ENCODE results near the gene KCNIP3. TPM values are rescaled to one million over a fixed set of nuclear protein-coding genes. Genes with fewer than 3 reads are reported as not detected.

Gene KCNIP3
- total RNA-seq, 2 experiments from 2014 or later = 0.52 TPM; not detected in 1

DNA sequence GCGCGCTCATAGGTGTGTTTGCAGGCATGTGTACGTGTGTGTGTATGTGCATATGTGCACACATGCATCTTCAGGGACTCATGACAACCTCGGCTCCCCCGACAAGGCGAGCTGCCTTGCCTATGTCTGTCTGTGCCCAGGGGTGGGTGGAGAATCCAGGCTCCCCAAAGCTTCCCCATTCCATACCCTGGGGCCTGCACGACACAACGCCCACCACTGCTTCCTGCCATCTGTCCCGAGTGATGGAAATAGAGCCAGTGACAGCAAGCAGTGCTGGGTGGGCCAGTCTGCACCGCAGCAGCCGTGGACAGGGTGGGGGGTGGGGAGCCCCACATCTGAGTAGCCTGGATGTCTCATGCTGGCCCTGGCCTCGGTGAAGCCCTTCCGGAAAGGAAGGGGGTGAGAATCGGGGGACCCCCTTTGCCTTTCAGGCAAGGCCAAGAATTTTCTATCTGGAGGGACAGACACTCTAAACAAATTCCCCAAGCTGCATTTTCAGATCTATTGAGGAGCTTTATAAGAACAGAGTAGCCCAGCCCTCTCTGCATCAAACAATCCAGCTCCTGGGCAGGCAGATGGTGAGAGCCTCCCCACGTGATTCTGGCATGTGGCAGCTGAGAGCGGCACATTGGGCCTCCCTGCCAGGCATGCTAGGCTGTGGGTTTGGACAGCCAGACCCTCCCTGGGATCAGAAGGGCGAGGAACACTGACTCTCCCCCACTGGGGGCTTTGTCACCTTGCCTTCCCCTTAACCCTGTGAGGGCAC, 4.9 kb downstream of the KCNIP3 start:
- H3K9me3 Mint-ChIP-seq = no peaks in the 10 kb centered on the region
- no peak for ATAC-seq (ENCODE audit: poor library complexity)
- no peaks in the 10 kb centered on the region for H3K36me3 Mint-ChIP-seq (ENCODE audit: low read depth)
- POLR2A ChIA-PET = no interaction called here
- H3K9me3 ChIP-seq (ENCODE audit: control insufficient read depth in 1 of 2, insufficient read depth in 1 of 2, low read length in 2 of 2) = no peaks in the 10 kb centered on the region
- no peak overlapping the region for H3K4me3 Mint-ChIP-seq
- no peaks in the 10 kb centered on the region for H3K27me3 Mint-ChIP-seq
- TF ChIP-seq, protein P1, sequence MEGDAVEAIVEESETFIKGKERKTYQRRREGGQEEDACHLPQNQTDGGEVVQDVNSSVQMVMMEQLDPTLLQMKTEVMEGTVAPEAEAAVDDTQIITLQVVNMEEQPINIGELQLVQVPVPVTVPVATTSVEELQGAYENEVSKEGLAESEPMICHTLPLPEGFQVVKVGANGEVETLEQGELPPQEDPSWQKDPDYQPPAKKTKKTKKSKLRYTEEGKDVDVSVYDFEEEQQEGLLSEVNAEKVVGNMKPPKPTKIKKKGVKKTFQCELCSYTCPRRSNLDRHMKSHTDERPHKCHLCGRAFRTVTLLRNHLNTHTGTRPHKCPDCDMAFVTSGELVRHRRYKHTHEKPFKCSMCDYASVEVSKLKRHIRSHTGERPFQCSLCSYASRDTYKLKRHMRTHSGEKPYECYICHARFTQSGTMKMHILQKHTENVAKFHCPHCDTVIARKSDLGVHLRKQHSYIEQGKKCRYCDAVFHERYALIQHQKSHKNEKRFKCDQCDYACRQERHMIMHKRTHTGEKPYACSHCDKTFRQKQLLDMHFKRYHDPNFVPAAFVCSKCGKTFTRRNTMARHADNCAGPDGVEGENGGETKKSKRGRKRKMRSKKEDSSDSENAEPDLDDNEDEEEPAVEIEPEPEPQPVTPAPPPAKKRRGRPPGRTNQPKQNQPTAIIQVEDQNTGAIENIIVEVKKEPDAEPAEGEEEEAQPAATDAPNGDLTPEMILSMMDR (IDR thresholded peaks at IDR 0.05) = no peak
- H3K4me1 Mint-ChIP-seq (ENCODE audit: low read depth) = no peaks in the 10 kb centered on the region
- H3K36me3 ChIP-seq (ENCODE audit: insufficient read depth, low read length) = no peaks in the 10 kb centered on the region
- intact Hi-C loops (cut with DNase I, micrococcal nuclease) = no loop called here
- H3K27me3 ChIP-seq (ENCODE audit: control insufficient read depth in 1 of 2, insufficient read depth in 2 of 2, low read length in 2 of 2) = no peaks in the 10 kb centered on the region
- no peak overlapping the region for H3K27ac ChIP-seq (ENCODE audit: low read depth in 1 of 2, low read length in 2 of 2)
- no peaks in the 10 kb centered on the region for H3K4me1 ChIP-seq (ENCODE audit: insufficient read depth, low read length)
- no peak overlapping the region for H3K4me3 ChIP-seq (ENCODE audit: low read length)
- H3K27ac Mint-ChIP-seq = no peak overlapping the region
- CTCF ChIA-PET = no interaction called here
- no peak for DNase-seq

DNA sequence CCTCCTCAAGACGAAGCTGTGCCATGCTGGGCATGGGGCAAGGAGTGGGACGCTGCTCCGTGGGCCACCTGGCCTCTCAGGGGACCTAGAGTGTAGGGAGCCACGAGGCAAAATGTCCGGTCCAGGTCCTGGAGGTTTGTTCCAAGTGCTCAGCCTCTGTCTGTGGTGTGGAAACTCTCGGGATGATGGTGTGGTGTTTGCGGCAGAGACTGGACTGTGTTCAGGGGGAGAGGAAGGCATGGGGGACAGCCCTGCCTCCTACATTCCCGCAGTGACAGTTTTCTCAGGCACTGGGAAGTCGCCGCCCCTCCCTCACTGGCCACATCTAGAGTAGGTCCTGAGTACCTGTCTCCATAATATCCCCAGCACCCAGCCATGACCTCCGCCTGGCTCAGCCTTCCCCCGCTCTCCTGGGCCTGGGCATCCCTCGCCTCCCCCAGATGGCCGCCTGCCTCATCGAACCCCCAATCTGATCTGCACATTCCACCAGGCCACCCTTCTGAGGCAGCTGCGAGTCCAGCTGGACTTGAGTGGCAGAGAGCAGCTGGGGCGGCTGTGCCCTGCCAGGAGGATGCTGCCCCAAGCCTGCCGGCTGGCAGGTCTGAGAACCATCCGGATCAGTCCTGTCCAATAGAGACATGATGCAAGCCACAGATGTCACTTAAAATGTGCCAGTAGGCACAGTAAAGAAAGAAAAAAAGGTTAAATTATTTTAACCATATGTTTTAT, 6.2 kb downstream of the KCNIP3 start:
- TF ChIP-seq, protein P1 (IDR thresholded peaks at IDR 0.05) = no peak
- no peak overlapping the region for H3K27ac Mint-ChIP-seq
- CTCF ChIA-PET = no interaction called here
- intact Hi-C loops (cut with DNase I, micrococcal nuclease) = no loop called here
- no peaks in the 10 kb centered on the region for H3K27me3 ChIP-seq (ENCODE audit: control insufficient read depth in 1 of 2, insufficient read depth in 2 of 2, low read length in 2 of 2)
- H3K4me1 ChIP-seq (ENCODE audit: insufficient read depth, low read length) = no peaks in the 10 kb centered on the region
- H3K9me3 Mint-ChIP-seq = no peaks in the 10 kb centered on the region
- H3K4me1 Mint-ChIP-seq (ENCODE audit: low read depth) = no peaks in the 10 kb centered on the region
- no peaks in the 10 kb centered on the region for H3K36me3 ChIP-seq (ENCODE audit: insufficient read depth, low read length)
- ATAC-seq (ENCODE audit: poor library complexity) (no peak), DNase-seq (no peak)
- no peaks in the 10 kb centered on the region for H3K9me3 ChIP-seq (ENCODE audit: control insufficient read depth in 1 of 2, insufficient read depth in 1 of 2, low read length in 2 of 2)
- no peak overlapping the region for H3K27ac ChIP-seq (ENCODE audit: low read depth in 1 of 2, low read length in 2 of 2)
- H3K4me3 Mint-ChIP-seq = no peak overlapping the region
- H3K27me3 Mint-ChIP-seq = no peaks in the 10 kb centered on the region
- no peak overlapping the region for H3K4me3 ChIP-seq (ENCODE audit: low read length)
- POLR2A ChIA-PET = no interaction called here
- no peaks in the 10 kb centered on the region for H3K36me3 Mint-ChIP-seq (ENCODE audit: low read depth)

DNA sequence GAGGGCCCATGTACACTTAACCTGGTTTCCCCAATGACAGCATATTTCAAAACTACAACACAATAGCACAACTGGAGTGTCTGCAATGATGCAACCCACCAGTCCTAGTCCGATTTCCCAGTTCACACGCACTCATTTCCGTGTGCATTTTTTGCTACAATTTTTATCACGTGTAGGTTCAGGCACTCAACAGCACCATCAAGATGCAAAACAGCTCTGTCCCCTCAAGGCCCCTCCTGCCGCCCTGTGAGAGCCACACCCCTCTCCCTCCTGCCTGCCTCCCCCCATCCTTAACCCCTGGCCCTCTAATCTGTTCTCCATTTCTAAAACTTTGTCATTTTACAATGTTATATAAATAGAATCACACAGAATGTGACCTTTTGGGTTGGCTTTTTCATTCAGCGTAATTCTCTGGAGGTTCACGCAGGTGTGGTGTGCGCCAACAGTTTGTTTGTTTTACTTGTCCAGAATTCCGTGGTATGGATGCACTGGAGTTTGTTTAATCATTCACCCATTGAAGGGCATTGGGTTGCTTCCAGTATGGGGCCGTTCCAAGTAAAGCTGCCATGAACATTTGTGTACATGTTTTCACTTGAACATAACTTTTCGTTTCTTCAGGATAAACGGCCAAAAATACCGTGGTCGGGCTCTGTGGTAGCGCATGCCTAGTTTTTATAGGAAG, 8.4 kb downstream of the KCNIP3 start:
- no peaks in the 10 kb centered on the region for H3K36me3 ChIP-seq (ENCODE audit: insufficient read depth, low read length)
- no peaks in the 10 kb centered on the region for H3K4me1 ChIP-seq (ENCODE audit: insufficient read depth, low read length)
- intact Hi-C loops (cut with DNase I, micrococcal nuclease) = no loop called here
- no peak overlapping the region for H3K27ac ChIP-seq (ENCODE audit: low read depth in 1 of 2, low read length in 2 of 2)
- TF ChIP-seq, protein P1 (IDR thresholded peaks at IDR 0.05) = no peak
- no peaks in the 10 kb centered on the region for H3K4me1 Mint-ChIP-seq (ENCODE audit: low read depth)
- ChIA-PET POLR2A (no interaction called here), CTCF (no interaction called here)
- peaks cover 0 to 3% of the 10 kb centered on the region in 2 experiments for H3K9me3 ChIP-seq (ENCODE audit: control insufficient read depth in 1 of 2, insufficient read depth in 1 of 2, low read length in 2 of 2)
- H3K36me3 Mint-ChIP-seq (ENCODE audit: low read depth) = no peaks in the 10 kb centered on the region
- no peaks in the 10 kb centered on the region for H3K27me3 ChIP-seq (ENCODE audit: control insufficient read depth in 1 of 2, insufficient read depth in 2 of 2, low read length in 2 of 2)
- ATAC-seq (ENCODE audit: poor library complexity) = no peak
- H3K9me3 Mint-ChIP-seq = no peaks in the 10 kb centered on the region
- H3K4me3 ChIP-seq (ENCODE audit: low read length) = no peak overlapping the region
- H3K27me3 Mint-ChIP-seq = no peaks in the 10 kb centered on the region
- no peak overlapping the region for H3K27ac Mint-ChIP-seq
- no peak overlapping the region for H3K4me3 Mint-ChIP-seq
- no peak for DNase-seq

Data from CD4-positive, alpha-beta T cell (primary cell).